ENCODE results near the gene ALX4.

ALX4 gene

DNA sequence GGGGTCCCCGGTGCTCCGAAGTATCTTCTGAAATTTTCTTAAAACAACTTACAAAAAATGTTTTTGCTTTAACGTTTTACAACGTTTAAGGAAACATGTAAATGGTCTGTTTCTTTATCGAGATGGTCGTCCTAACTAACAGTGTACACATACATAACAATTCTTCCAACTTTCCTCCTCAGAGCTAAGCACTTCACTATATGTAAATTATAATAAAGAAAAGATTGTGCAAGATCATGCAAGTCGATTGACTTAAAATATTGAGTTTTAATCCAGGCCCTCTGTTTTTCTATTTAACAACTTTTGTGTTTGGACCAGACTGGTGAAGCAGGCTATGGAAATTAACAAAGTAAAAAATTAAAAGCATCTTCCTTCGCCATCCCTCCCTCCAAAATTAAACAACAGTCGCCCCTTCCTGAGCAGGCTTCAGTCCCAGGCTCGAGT, 4.9 kb downstream of the ALX4 start:
- TF ChIP-seq TAF1 (IDR thresholded peaks at IDR 0.05; ENCODE audit: borderline replicate concordance, low read depth, low read length) (no peak), POLR2AphosphoS5 (IDR thresholded peaks at IDR 0.05; ENCODE audit: low read depth, low read length) (no peak), POLR2A (IDR thresholded peaks at IDR 0.05; ENCODE audit: low read depth, low read length) (no peak)
- FAIRE-seq (peak; percentile 17), DNase-seq (ENCODE audit: insufficient read length) (no peak)

DNA sequence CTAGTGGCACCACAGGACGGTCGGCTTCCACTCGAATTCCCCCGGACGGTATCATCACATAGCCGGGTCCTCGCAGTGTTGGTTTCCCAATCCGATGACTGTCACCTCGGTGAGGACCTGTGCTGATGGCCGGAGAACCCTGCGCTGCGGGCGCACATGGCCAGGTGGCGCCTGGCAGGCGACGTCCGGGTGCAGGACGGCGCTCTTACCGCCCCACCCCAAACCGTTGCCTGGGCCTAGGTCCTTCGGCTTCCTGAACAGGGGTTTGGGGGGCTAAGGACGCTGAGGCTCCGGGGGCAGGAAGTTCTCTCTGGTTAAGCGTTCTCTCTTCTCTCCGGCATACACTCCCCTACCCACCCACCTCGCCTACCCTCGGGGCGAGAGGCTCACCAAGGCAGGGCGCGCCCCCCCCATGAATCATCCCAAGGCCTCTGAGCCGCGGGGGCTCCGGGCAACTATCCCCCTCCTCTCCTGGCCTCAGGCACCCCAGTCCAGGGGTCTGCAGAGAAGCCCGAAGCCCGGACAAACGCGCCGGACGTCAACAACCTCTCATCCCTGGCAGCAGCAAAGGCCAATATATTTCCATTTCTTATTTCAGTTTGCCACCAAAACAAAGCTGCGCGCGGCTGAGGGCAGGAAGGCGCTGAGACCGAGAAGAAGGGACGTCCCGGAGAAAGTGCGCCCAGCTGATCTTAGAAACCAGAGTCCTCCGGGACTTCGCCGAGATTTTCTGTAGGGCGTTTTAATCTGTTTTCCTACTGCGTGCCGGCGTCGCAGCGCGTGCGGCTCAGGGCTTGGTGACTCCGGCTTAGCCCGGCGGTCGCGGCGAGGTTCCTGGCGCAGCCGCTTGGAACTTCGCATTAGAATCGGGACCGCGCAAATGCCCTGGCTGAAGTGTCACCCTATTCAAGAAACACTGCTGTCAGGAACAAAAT, 5.6 kb downstream of the ALX4 start:
- TF ChIP-seq POLR2AphosphoS5 (IDR thresholded peaks at IDR 0.05; ENCODE audit: low read depth, low read length) = no peak
- TF ChIP-seq POLR2A (IDR thresholded peaks at IDR 0.05; ENCODE audit: low read depth, low read length) = no peak
- no peak for TF ChIP-seq TAF1 (IDR thresholded peaks at IDR 0.05; ENCODE audit: borderline replicate concordance, low read depth, low read length)
- DNase-seq (ENCODE audit: insufficient read length) = no peak
- no peak for FAIRE-seq

DNA sequence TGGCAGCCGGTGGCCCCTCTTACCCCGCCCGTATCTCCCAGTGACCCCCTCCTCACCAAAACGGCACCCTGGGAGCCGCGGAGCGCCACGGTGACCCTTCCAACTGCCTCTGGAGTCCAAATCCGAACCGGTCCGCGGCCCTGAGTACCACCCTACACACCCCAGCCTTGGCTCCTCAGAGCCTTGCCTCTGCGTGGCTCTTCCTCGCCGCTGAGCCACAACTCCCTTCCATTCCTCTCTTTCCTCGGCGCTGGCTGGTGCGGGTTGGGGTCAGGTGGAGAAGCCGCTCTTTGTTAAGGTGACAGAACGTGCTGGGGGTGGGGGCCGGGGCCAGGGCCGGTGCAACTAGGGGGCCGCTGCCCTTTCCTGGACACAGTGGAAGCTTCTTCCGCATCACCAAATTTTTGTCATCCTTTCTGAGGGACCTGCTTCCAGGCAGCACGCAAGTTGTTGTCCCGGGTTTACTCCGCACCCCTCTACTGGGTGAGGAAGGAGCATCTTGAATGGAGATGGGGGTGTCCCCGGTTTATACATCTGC, 6.5 kb downstream of the ALX4 start:
- DNase-seq (ENCODE audit: insufficient read length) = no peak
- TF ChIP-seq TAF1 (IDR thresholded peaks at IDR 0.05; ENCODE audit: borderline replicate concordance, low read depth, low read length) (no peak), POLR2AphosphoS5 (IDR thresholded peaks at IDR 0.05; ENCODE audit: low read depth, low read length) (no peak), POLR2A (IDR thresholded peaks at IDR 0.05; ENCODE audit: low read depth, low read length) (no peak)
- no peak for FAIRE-seq

DNA sequence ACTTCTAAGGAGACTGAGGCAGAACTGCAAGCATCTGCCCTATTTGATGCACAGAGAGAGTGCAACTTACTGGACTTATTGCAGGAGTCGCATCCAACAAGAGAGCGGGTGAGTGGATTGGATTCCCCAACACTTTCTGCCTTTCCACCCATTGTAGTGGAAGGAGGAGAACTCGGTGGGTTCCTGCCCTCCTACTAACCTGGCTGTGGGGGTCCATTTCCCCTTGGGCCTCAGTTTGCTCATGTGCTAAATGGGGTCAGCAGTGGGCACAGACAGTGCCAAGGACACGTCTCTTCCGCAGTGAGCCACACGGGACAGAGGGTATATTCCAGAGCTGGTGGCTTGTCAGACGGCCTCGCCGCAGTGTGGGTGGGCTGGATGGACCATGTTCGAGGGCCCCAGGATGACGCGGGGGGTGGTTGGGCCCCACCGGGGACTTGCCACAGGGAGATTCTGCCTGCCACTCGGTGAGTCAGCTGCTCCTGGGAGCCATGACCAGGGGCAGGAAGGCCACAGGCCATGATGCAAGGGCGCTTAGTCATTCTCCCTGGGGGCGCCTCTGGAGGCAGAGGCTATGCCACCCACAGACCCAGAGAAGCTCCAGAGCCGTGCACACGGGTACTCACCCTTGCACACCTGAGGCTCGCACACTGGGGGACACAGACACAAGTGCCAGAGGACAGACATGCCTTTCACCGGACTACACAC, 8.2 kb downstream of the ALX4 start:
- DNase-seq (ENCODE audit: insufficient read length) (no peak), FAIRE-seq (no peak)
- no peak for TF ChIP-seq TAF1 (IDR thresholded peaks at IDR 0.05; ENCODE audit: borderline replicate concordance, low read depth, low read length)
- no peak for TF ChIP-seq POLR2A (IDR thresholded peaks at IDR 0.05; ENCODE audit: low read depth, low read length)
- TF ChIP-seq POLR2AphosphoS5 (IDR thresholded peaks at IDR 0.05; ENCODE audit: low read depth, low read length) = no peak

DNA sequence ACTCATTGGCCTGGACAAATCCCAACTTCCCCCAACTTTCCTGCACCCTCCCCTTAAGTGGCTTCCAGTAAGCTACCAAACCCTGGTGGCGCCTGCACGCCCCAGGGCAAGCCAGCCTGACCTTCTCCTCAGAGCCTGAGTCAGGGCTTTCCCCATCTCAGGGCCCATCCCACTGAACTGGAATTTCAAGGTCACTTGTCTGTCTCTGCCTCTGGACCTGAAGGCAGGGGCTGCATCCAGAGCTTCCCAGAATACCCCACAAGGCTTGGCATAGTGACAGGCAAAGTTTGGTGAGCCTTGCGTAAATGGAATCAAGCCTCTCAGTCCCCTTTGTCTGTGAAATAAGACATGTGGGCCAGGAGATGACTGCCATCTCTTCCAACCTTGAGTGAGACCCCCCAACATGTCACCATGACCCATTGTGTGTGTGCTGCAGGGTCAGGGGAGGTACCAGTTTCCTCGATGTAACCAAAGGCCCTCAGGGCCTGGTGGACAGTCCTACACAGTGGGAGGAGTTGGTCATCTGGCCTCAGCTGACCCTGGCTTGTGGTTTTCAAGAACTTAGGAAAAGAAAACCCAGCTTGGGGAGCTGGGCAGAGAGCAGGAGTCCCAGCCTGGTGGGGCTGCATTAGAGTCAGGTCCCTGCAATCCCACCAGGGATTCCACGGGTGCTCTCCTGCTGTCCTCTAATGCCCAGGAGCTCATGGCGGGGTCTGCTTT, 8.9 kb downstream of the ALX4 start:
- FAIRE-seq (no peak), DNase-seq (ENCODE audit: insufficient read length) (no peak)
- no peak for TF ChIP-seq TAF1 (IDR thresholded peaks at IDR 0.05; ENCODE audit: borderline replicate concordance, low read depth, low read length)
- no peak for TF ChIP-seq POLR2A (IDR thresholded peaks at IDR 0.05; ENCODE audit: low read depth, low read length)
- TF ChIP-seq POLR2AphosphoS5 (IDR thresholded peaks at IDR 0.05; ENCODE audit: low read depth, low read length) = no peak

DNA sequence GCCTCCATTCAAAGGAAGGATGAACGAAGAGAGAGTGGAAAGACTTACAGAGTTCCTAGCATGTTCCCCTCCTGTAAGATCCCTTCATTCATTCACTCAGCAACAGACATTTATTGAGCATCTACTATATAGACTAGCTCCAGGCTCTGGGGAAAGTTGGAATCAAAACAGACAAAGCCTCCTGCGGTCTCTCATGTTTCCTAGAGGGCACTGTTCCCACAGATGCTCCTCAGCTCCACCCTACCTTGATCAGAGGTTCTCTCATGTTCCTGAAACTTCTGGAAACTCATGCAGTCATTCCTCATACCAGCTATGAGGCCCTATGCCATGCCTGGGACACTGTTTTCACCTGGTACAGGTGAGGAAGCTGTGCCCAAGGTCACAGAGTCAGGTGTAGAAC, 11.1 kb downstream of the ALX4 start:
- no peak for DNase-seq (ENCODE audit: insufficient read length)
- no peak for TF ChIP-seq POLR2AphosphoS5 (IDR thresholded peaks at IDR 0.05; ENCODE audit: low read depth, low read length)
- no peak for TF ChIP-seq POLR2A (IDR thresholded peaks at IDR 0.05; ENCODE audit: low read depth, low read length)
- TF ChIP-seq TAF1 (IDR thresholded peaks at IDR 0.05; ENCODE audit: borderline replicate concordance, low read depth, low read length) = no peak
- FAIRE-seq = no peak

DNA sequence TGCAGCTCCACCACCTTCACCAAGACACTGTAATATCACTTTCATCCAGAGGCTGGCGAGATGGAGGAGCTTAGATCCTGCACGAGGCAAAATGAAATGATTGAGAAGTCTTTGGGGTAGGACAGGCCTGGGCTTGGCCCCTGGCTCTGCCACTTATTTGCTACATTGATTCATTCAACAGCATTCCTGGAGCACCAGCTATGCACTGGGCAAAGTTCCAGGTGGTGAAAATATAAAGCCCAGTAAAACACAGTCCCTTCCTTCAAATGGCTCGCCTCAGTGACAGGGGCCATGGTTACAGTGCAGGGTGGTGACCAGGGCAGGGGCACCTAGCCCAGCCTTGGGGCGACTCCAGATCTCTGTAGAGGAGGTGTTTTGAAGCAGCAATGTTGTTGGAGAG, 19.7 kb downstream of the ALX4 start:
- TF ChIP-seq POLR2A (IDR thresholded peaks at IDR 0.05; ENCODE audit: low read depth, low read length) (no peak), POLR2AphosphoS5 (IDR thresholded peaks at IDR 0.05; ENCODE audit: low read depth, low read length) (no peak), TAF1 (IDR thresholded peaks at IDR 0.05; ENCODE audit: borderline replicate concordance, low read depth, low read length) (no peak)
- no peak for FAIRE-seq
- DNase-seq (ENCODE audit: insufficient read length) = no peak

DNA sequence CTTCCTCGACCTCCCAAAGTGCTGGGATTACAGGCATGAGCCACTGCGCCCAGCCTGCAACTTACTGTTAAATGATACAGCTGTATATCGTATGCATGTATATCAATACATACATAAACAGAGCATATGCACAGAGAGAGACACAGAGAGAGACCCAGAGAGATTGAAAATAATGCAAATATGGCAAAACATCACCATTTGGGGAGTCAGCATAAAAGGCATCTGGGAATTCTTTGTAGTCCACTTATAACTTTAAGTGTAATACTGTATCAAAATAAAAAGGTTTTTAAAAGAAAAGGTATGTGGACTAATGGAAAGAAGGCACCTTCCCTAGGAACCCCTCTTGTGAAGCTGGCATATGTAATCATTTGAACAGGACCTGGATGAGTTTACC, 21.8 kb downstream of the ALX4 start:
- FAIRE-seq (no peak), DNase-seq (ENCODE audit: insufficient read length) (no peak)
- no peak for TF ChIP-seq POLR2AphosphoS5 (IDR thresholded peaks at IDR 0.05; ENCODE audit: low read depth, low read length)
- TF ChIP-seq TAF1 (IDR thresholded peaks at IDR 0.05; ENCODE audit: borderline replicate concordance, low read depth, low read length) = no peak
- no peak for TF ChIP-seq POLR2A (IDR thresholded peaks at IDR 0.05; ENCODE audit: low read depth, low read length)

DNA sequence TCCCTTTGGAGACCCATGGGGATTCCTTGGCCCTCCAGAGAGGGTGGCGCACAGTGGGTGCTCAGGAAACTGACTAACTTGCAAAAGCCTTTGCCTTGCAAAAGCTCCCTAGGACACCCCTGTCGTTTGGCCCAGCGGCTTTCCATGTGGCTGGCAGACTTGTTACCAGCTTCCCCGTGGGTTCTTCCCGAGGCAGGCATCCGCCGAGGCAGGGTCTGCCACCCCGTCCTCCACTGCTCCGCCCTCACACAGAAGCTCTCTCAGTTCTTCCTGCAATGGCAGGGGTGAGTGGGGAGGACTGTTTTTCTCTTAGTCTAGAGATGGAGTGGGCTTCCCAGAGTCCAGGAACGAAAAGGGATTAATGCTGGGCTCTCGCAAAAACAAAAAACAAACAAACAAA, 23.0 kb downstream of the ALX4 start:
- no peak for DNase-seq (ENCODE audit: insufficient read length)
- FAIRE-seq = no peak
- no peak for TF ChIP-seq POLR2AphosphoS5 (IDR thresholded peaks at IDR 0.05; ENCODE audit: low read depth, low read length)
- TF ChIP-seq TAF1 (IDR thresholded peaks at IDR 0.05; ENCODE audit: borderline replicate concordance, low read depth, low read length) = no peak
- TF ChIP-seq POLR2A (IDR thresholded peaks at IDR 0.05; ENCODE audit: low read depth, low read length) = no peak

DNA sequence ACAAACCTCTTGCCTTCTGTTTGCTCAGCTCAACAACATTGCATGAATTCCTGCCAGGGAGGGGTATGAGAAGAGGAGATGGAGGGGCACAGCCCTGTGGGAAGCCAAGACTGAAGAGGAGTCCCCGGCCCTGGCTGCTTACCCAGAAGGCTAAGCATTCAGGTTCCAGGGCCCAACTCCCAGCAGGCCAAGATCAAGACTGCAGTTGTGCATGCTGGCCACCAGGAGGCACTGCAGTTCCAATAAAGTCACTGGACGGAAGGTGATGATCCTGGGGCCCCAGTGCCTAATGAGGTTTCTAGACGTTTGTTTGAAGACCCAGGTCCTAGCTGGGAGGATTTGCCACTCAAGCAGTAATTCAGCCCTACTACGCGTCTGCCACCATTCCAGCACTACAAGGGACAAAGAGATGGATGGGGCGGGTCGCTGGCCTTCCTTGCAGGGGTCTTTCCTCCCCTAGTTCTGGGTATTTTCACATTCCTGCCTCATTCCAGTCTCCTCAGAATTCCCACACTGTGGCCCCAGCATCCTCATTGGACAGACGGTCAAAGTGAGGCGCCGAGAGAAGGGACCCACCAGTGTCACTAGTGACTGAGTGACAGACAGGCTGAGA, 23.6 kb downstream of the ALX4 start:
- TF ChIP-seq POLR2AphosphoS5 (IDR thresholded peaks at IDR 0.05; ENCODE audit: low read depth, low read length) = no peak
- TF ChIP-seq TAF1 (IDR thresholded peaks at IDR 0.05; ENCODE audit: borderline replicate concordance, low read depth, low read length) = no peak
- TF ChIP-seq POLR2A (IDR thresholded peaks at IDR 0.05; ENCODE audit: low read depth, low read length) = no peak
- FAIRE-seq (peak; percentile 99), DNase-seq (ENCODE audit: insufficient read length) (peak; percentile 70)

Measured in GM12892 (cell line).